ENCODE data around the gene ALKBH6. TPM values are rescaled to one million over a fixed set of nuclear protein-coding genes. Genes with fewer than 3 reads are reported as not detected.

Gene ALKBH6
- total and polyA plus RNA-seq, 3 experiments from 2014 or later = 21.2 to 41.3 (median 37.2) TPM

DNA sequence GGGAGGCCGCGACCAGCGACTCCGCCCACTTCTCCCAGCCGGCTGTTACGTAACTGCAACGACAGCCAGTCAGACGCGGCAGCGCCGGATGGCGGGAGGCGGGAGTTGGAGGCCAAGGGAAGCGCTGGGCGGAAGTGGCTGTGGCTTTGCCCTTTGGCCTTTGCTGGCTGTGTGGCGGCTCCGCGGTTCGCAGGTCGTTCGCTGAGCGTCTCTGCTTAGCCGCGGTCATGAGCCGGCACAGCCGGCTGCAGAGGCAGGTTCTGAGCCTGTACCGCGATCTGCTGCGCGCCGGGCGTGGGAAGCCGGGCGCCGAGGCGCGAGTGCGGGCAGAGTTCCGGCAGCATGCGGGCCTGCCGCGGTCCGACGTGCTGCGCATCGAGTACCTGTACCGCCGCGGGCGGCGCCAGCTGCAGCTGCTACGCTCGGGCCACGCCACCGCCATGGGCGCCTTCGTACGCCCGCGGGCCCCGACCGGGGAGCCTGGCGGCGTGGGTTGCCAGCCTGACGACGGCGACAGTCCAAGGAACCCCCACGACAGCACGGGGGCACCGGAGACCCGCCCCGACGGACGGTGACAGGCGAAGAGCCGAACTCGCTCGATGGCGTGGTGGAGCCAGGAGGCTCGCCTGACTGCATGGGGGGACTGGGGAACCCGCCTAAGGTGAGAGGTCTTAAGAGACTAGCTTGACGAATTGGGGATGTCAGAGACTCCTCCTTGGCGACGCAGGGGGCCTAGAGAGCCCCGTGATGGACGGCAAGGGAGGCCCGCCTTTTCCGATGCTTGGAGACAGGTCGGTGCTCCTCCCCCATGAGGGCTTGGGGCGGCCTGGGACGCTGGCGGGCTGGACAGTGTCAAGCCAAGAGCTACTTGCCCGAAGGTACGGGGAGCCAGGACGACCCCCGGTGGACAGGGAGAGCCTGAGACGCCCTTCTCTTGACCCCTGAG, 18.7 kb downstream of the ALKBH6 start, which contains the start of gene SDHAF1:
Gene SDHAF1, plus strand, starts transcription at position 141 of the 946 bp plus-strand sequence. Its CDS starts 87 bp downstream, at position 228.
- Mint-ChIP-seq H3K4me3 (peak within 1 kb of the TSS; percentile 89 to 96 (median 93)), H3K4me1 (peaks cover 34 to 46% (median 41%) of the 10 kb centered on the region in 3 donors), H3K36me3 (peaks cover 0 to 29% (median 4%) of the 10 kb centered on the region in 3 donors), H3K27me3 (no peaks in the 10 kb centered on the region), H3K27ac (peak within 1 kb of the TSS; percentile 89 to 98 (median 95)), H3K9me3 (peaks cover 0 to 2% (median 0%) of the 10 kb centered on the region in 5 donors)
- POLR2A ChIA-PET = interaction anchor here (1.0 to 2.6 kb wide), 3 partner anchors 19 to 120 kb away, joined by 4 to 10 read pairs (median 4); partner anchors contain the start of genes ALKBH6, POLR2I, THAP8 and WDR62
- no peaks in the 10 kb centered on the region for H3K9me3 ChIP-seq (ENCODE audit: low read length)
- peak within 1 kb of the TSS; percentile 87 for H3K4me3 ChIP-seq (ENCODE audit: low read length)
- peak within 1 kb of the TSS; percentile 72 for H3K27ac ChIP-seq (ENCODE audit: low read depth, low read length)
- H3K36me3 ChIP-seq (ENCODE audit: insufficient read depth, low read length) = no peaks in the 10 kb centered on the region
- peak; percentile 85 to 94 (median 88) for DNase-seq
- peaks cover 22% of the 10 kb centered on the region for H3K4me1 ChIP-seq (ENCODE audit: insufficient read depth, low read length)
- H3K27me3 ChIP-seq (ENCODE audit: insufficient read depth, low read length, poor library complexity, severe bottlenecking) = no peaks in the 10 kb centered on the region
- CTCF ChIA-PET = interaction anchor here (1.0 to 1.7 kb wide), 6 partner anchors 11 to 141 kb away, joined by 3 to 6 read pairs (median 4); partner anchors contain the start of gene THAP8

DNA sequence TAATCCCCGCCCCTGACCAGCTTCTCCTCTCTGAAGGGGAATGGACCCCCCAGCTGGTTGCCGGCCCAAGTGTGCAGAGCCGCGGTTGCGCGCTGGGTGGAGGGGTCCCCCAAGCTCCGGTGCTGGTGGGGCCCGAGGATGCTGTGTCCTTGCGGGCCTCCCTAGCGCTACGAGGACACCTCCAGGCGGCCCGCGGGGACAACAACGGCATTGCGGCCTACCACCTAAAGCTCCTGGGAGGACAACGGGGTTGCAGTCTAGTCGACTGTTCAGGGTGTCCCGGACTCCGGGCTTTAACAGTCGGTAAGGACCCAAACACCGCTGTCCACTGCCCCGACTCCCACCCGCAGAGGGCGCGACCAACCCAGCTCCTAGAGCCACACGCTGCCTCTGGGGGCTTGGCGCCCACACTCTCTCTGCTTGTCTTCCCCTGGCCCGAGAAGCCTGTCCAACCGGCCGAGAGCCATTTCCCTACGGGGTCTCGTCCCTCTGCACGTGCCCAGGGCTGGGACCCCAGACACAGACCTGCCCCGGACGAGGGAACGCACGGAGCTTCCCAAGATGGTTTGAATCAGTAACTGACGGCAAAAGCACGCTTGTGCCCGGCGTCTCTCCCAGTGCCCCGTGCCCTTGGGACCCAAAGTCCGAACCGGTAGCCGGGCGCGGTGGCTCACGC, 20.0 kb downstream of the ALKBH6 start:
- Mint-ChIP-seq H3K27ac (peak overlapping the region in 6 of 8 donors; percentile 10 to 91 (median 66)), H3K9me3 (peaks cover 0 to 2% (median 0%) of the 10 kb centered on the region in 5 donors), H3K4me3 (peak overlapping the region in 6 of 7 donors; percentile 54 to 93 (median 66)), H3K4me1 (peaks cover 27 to 36% (median 30%) of the 10 kb centered on the region in 3 donors), H3K27me3 (peaks cover 0 to 4% of the 10 kb centered on the region in 2 donors), H3K36me3 (peaks cover 0 to 22% (median 4%) of the 10 kb centered on the region in 3 donors)
- Histone ChIP-seq H3K27me3 (ENCODE audit: insufficient read depth, low read length, poor library complexity, severe bottlenecking) (no peaks in the 10 kb centered on the region), H3K9me3 (ENCODE audit: low read length) (no peaks in the 10 kb centered on the region), H3K36me3 (ENCODE audit: insufficient read depth, low read length) (no peaks in the 10 kb centered on the region), H3K4me3 (ENCODE audit: low read length) (no peak overlapping the region), H3K27ac (ENCODE audit: low read depth, low read length) (no peak overlapping the region), H3K4me1 (ENCODE audit: insufficient read depth, low read length) (peaks cover 22% of the 10 kb centered on the region)
- POLR2A ChIA-PET = interaction anchor here (2.6 kb wide), 1 partner anchor 60 kb away, joined by 10 read pairs; the partner anchor contains the start of genes THAP8 and WDR62
- CTCF ChIA-PET = interaction anchor here (1.4 to 1.5 kb wide), 2 partner anchors 35 to 60 kb away, joined by 4 read pairs; partner anchors contain the start of gene THAP8
- DNase-seq = no peak

DNA sequence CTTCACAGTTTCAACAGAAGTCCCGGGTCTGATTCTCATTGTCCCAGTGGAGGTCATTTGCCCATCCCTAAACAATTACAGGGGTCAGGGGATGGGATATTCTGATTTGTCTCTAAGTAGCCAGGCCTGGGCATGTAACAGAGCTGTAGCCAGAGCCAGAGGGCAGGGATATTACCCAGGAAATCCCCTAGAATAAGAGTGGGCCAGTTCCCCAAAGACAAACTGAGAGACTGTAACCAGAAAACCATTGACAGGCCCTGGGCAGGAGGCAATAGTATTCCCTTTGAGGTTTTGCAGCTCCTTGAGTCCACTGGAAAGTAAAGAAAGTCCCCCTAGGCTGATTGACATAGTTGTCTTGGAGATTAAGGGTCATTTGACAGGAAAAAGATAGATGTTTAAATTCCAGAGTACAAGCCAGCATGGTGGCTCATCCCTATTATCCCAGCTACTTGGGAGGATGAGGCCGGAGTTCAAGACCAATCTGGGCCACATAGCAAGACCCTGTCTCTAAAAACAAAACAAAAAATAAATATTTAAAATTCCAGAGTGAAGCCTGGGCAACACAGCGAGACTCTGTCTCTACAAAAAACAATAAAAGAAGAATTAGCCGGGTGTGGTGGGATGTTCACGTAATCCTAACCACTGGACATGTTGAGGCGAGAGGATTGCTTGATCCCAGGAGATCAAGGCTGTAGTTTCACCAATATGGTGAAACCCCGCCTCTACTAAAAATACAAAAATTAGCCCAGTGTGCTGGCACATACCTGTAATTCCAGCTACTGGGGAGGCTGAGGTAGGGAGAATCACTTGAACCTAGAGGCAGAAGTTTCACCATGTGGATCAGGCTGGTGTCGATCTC, 20.9 kb downstream of the ALKBH6 start:
- Mint-ChIP-seq H3K36me3 (peaks cover 3 to 19% (median 4%) of the 10 kb centered on the region in 3 donors), H3K27ac (peak overlapping the region in 1 of 8 donors; percentile 35), H3K4me3 (peak overlapping the region in 3 of 7 donors; percentile 24 to 70 (median 26)), H3K4me1 (peaks cover 27 to 32% (median 28%) of the 10 kb centered on the region in 3 donors), H3K27me3 (peaks cover 7 to 13% of the 10 kb centered on the region in 2 donors), H3K9me3 (peaks cover 0 to 2% (median 0%) of the 10 kb centered on the region in 5 donors)
- no peaks in the 10 kb centered on the region for H3K9me3 ChIP-seq (ENCODE audit: low read length)
- H3K36me3 ChIP-seq (ENCODE audit: insufficient read depth, low read length) = no peaks in the 10 kb centered on the region
- peaks cover 19% of the 10 kb centered on the region for H3K4me1 ChIP-seq (ENCODE audit: insufficient read depth, low read length)
- POLR2A ChIA-PET = interaction anchor here (2.6 kb wide), 1 partner anchor 61 kb away, joined by 10 read pairs; the partner anchor contains the start of genes THAP8 and WDR62
- CTCF ChIA-PET = no interaction called here
- DNase-seq = no peak
- no peak overlapping the region for H3K27ac ChIP-seq (ENCODE audit: low read depth, low read length)
- H3K27me3 ChIP-seq (ENCODE audit: insufficient read depth, low read length, poor library complexity, severe bottlenecking) = no peaks in the 10 kb centered on the region
- H3K4me3 ChIP-seq (ENCODE audit: low read length) = no peak overlapping the region

DNA sequence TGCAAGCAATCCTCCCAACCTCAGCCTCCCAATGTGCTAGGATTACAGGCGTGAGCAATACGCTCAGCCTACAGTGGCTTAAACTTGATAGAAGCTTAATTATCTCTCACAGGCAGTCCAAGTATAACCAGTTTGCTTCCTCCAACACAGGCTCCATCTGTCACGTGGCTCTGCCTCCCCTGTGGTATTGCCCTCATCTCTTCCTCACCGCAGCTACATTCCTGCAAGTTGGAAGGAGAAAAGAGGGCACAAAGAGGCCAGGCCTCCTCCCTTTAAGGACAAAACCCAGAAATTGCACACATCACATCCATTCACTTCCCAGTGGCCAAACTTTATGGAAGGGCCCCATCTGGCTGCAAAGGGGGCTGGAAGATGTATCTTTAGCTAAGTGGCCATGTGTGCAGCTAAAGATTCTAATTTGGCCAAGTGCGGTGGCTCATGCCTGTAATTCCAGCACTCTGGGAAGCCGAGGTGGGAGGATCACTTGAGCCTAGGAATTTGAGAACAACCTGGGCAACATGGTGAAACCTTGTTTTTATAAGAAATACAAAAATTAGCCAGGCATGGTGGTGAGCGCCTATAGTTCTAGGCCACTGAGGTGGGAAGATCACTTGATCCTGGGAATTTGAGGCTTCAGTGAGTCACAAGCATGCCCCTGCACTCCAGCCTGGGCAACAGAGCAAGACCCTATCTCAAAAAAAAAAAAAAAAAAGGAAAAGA, 22.1 kb downstream of the ALKBH6 start:
- Mint-ChIP-seq H3K4me3 (peak overlapping the region in 1 of 7 donors; percentile 34), H3K36me3 (peaks cover 2 to 10% (median 3%) of the 10 kb centered on the region in 3 donors), H3K27ac (no peak overlapping the region), H3K4me1 (peaks cover 19 to 24% (median 20%) of the 10 kb centered on the region in 3 donors), H3K9me3 (peaks cover 0 to 2% (median 0%) of the 10 kb centered on the region in 5 donors), H3K27me3 (peaks cover 14 to 19% of the 10 kb centered on the region in 2 donors)
- peaks cover 19% of the 10 kb centered on the region for H3K4me1 ChIP-seq (ENCODE audit: insufficient read depth, low read length)
- H3K4me3 ChIP-seq (ENCODE audit: low read length) = no peak overlapping the region
- no peak for DNase-seq
- ChIA-PET CTCF (no interaction called here), POLR2A (no interaction called here)
- H3K9me3 ChIP-seq (ENCODE audit: low read length) = no peaks in the 10 kb centered on the region
- peaks cover 2% of the 10 kb centered on the region for H3K27me3 ChIP-seq (ENCODE audit: insufficient read depth, low read length, poor library complexity, severe bottlenecking)
- no peak overlapping the region for H3K27ac ChIP-seq (ENCODE audit: low read depth, low read length)
- no peaks in the 10 kb centered on the region for H3K36me3 ChIP-seq (ENCODE audit: insufficient read depth, low read length)

DNA sequence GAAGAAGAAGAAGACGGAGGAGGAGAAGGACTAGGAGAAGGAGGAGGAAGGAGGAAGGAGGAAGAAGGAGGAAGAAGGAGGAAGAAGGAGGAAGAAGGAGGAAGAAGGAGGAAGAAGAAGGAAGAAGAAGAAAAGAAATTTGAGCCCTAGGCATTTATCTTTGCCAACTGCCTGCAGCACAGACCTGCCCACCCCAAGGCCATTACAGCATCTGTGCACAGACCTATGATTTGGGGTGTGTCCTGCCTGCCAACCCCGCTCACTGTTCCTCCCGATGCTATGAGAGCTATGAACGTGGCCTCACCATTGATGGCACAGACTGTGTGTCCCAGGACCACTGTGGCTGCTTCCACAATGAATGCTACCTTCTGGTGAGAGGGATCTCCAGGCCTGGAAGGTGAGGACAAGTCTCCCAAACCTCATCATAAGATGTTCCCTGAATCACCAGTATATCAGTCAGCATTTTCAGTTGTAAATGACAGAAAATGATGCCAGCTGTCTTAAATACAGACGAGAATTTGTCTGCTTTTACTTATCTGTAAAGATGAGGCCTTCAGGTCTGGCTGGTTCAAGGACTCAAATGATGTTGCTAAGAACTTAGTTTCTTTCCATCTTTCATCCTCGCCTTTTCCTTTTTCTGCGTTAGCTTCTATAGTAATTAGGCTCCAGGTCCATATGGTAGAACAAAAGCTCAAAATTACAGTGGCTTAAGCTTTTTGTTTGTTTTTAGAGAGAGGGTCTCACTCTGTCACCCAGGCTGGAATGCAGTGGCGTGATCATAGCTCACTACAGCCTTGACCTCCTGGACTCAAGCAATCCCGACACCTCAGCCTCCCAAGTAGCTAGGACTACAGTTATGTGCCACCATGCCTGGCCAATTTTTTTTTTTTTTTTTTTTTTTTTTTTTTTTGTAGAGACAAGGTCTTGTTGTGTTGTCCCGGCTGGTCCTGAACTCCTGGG, 23.0 kb downstream of the ALKBH6 start:
- Mint-ChIP-seq H3K4me3 (peak overlapping the region in 1 of 7 donors; percentile 34), H3K4me1 (peaks cover 13 to 21% (median 16%) of the 10 kb centered on the region in 3 donors), H3K27me3 (peaks cover 22 to 28% of the 10 kb centered on the region in 2 donors), H3K36me3 (peaks cover 0 to 8% (median 3%) of the 10 kb centered on the region in 3 donors), H3K27ac (no peak overlapping the region), H3K9me3 (peaks cover 0 to 2% (median 0%) of the 10 kb centered on the region in 5 donors)
- Histone ChIP-seq H3K4me1 (ENCODE audit: insufficient read depth, low read length) (peaks cover 11% of the 10 kb centered on the region), H3K27me3 (ENCODE audit: insufficient read depth, low read length, poor library complexity, severe bottlenecking) (peaks cover 11% of the 10 kb centered on the region), H3K27ac (ENCODE audit: low read depth, low read length) (no peak overlapping the region), H3K4me3 (ENCODE audit: low read length) (no peak overlapping the region), H3K36me3 (ENCODE audit: insufficient read depth, low read length) (no peaks in the 10 kb centered on the region), H3K9me3 (ENCODE audit: low read length) (no peaks in the 10 kb centered on the region)
- CTCF ChIA-PET = no interaction called here
- POLR2A ChIA-PET = no interaction called here
- DNase-seq = no peak

DNA sequence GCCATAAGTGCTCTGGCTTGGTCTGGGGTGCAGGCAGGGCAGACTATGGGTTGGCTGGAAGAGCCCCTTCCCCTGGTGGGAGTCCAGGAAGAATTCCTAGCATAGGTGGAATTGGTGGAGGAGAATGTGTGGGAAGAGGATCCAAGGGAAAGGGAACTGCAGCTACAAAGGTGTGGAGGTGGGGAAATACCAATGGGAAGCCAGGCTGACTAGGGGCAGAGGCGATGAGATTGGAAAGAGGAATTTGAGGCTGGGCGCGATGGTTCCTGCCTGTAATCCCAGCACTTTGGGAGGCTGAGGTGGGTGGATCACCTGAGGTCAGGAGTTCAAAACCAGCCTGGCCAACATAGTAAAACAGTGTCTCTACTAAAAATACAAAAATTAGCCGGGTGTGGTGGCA, 23.9 kb downstream of the ALKBH6 start:
- Histone ChIP-seq H3K27me3 (ENCODE audit: insufficient read depth, low read length, poor library complexity, severe bottlenecking) (peaks cover 18% of the 10 kb centered on the region), H3K27ac (ENCODE audit: low read depth, low read length) (no peak overlapping the region), H3K36me3 (ENCODE audit: insufficient read depth, low read length) (no peaks in the 10 kb centered on the region), H3K4me3 (ENCODE audit: low read length) (no peak overlapping the region), H3K9me3 (ENCODE audit: low read length) (no peaks in the 10 kb centered on the region), H3K4me1 (ENCODE audit: insufficient read depth, low read length) (peaks cover 5% of the 10 kb centered on the region)
- CTCF ChIA-PET = no interaction called here
- Mint-ChIP-seq H3K36me3 (peaks cover 0 to 12% (median 3%) of the 10 kb centered on the region in 3 donors), H3K4me1 (peaks cover 8 to 16% (median 11%) of the 10 kb centered on the region in 3 donors), H3K4me3 (peak overlapping the region in 1 of 7 donors; percentile 44), H3K9me3 (peaks cover 0 to 2% (median 0%) of the 10 kb centered on the region in 5 donors), H3K27ac (no peak overlapping the region), H3K27me3 (peaks cover 31 to 37% of the 10 kb centered on the region in 2 donors)
- POLR2A ChIA-PET = no interaction called here
- DNase-seq = no peak
